A549 (cell line): Measurements from ENCODE around the gene ADI1. TPM values are rescaled to one million over a fixed set of nuclear protein-coding genes. Genes with fewer than 3 reads are reported as not detected.

Experiments
- ATAC-seq, 2 experiments: fragments of 200-7000 bp in 1 of 2; fragments of >200 bp in 1 of 2; cut with Nextera tagmentation in 1 of 2; cut with Tn5 transposase in 1 of 2; 3 replicates each; pipeline versions ENCODE4 v1.8.0 to v1.9.1; 2018 to 2020; ENCODE audit warnings: mild to moderate bottlenecking in 1 of 2, moderate library complexity in 1 of 2
- CTCF ChIA-PET: fragments of 300-600 bp; sonication (Branson Sonifier 250); formaldehyde crosslinking; extraction: SDS; loops from one replicate; lab custom pipeline; 2021; ENCODE audit warnings: antibody characterized with exemption, inconsistent platforms; lab: Yijun Ruan, JAX
- POLR2A ChIA-PET: fragments of 350-600 bp; formaldehyde crosslinking; extraction: SDS; loops from one replicate; lab custom pipeline; 2021; ENCODE audit warnings: antibody characterized with exemption, inconsistent platforms; lab: Yijun Ruan, JAX
- DNase-seq, 2 experiments: peaks; one replicate each; pipeline versions ENCODE4 v3.0.0 to v3.0.0-alpha.2; 2011 to 2016; ENCODE audit warnings: low read depth in 1 of 2, low spot score in 1 of 2
- FAIRE-seq: peaks from 2 replicates; lab custom pipeline; 2011; peaks lifted over from hg19 to GRCh38; lab: Jason Lieb, UNC
- H3K27ac ChIP-seq, 2 experiments: fragments of >200 bp; sonication (Bioruptor Twin); formaldehyde crosslinking; 3 replicates each; pipeline ENCODE4 v1.5.1; 2016 to 2017
- H3K4me1 ChIP-seq: fragments of >200 bp; sonication (Bioruptor Twin); formaldehyde crosslinking; 3 replicates; pipeline ENCODE4 v1.6.1; 2016
- H3K4me2 ChIP-seq: fragments of >200 bp; sonication (Bioruptor Twin); formaldehyde crosslinking; 3 replicates; pipeline ENCODE4 v1.6.1; 2016
- H3K4me3 ChIP-seq: fragments of >200 bp; sonication (Bioruptor Twin); formaldehyde crosslinking; 3 replicates; pipeline ENCODE4 v1.5.1; 2016
- H3K9me3 ChIP-seq: fragments of >200 bp; sonication (Bioruptor Twin); formaldehyde crosslinking; 3 replicates; pipeline ENCODE4 v1.6.1; 2016
- BHLHE40 ChIP-seq: IDR thresholded peaks from 2 replicates; pipeline ENCODE4 v1.6.1; 2012; ENCODE audit warnings: low read depth, low read length, inconsistent platforms
- E2F6 ChIP-seq: IDR thresholded peaks from 2 replicates; pipeline ENCODE4 v1.6.1; 2012; ENCODE audit warnings: low read depth, borderline replicate concordance
- EHF ChIP-seq: fragments of 250-450 bp; sonication (Bioruptor Pico); IDR thresholded peaks from 2 replicates; pipeline ENCODE4 v1.5.0; 2020; ENCODE audit warnings: mild to moderate bottlenecking
- EP300 ChIP-seq, 2 experiments: fragments of >200 bp; sonication (Bioruptor Twin); formaldehyde crosslinking; IDR thresholded peaks; 2 replicates in 1 of 2; 3 replicates in 1 of 2; pipeline ENCODE4 v1.6.1; 2016 to 2017
- FOSB ChIP-seq: fragments of 250-450 bp; sonication (Bioruptor Pico); IDR thresholded peaks from 2 replicates; pipeline ENCODE4 v1.5.0; 2020; ENCODE audit warnings: mild to moderate bottlenecking, moderate library complexity
- HDAC2 ChIP-seq: fragments of 200-600 bp; sonication (generic); IDR thresholded peaks from 2 replicates; pipeline ENCODE4 v1.6.1; 2016
- HEYL ChIP-seq: fragments of 250-450 bp; sonication (Bioruptor Pico); IDR thresholded peaks from 2 replicates; pipeline ENCODE4 v1.8.0; 2021; ENCODE audit warnings: mild to moderate bottlenecking, moderate library complexity
- HOXA7 ChIP-seq: fragments of 250-450 bp; sonication (Bioruptor Pico); IDR thresholded peaks from 2 replicates; pipeline ENCODE4 v1.5.0; 2020; ENCODE audit warnings: mild to moderate bottlenecking, moderate library complexity
- HOXB13 ChIP-seq: fragments of 250-450 bp; sonication (Bioruptor Pico); IDR thresholded peaks from 2 replicates; pipeline ENCODE4 v1.5.0; 2020; ENCODE audit warnings: low read depth, mild to moderate bottlenecking, moderate library complexity
- HOXB5 ChIP-seq: fragments of 250-450 bp; sonication (Bioruptor Pico); IDR thresholded peaks from 2 replicates; pipeline ENCODE4 v1.5.0; 2020; ENCODE audit warnings: mild to moderate bottlenecking, moderate library complexity
- JUN ChIP-seq, 2 experiments: fragments of >200 bp; sonication (Bioruptor Twin); formaldehyde crosslinking; IDR thresholded peaks; 2 replicates in 1 of 2; 3 replicates in 1 of 2; pipeline ENCODE4 v1.6.1; 2016 to 2017
- JUNB ChIP-seq: fragments of >200 bp; sonication (Bioruptor Twin); formaldehyde crosslinking; IDR thresholded peaks from 2 replicates; pipeline ENCODE4 v1.6.1; 2016
- MAFK ChIP-seq: fragments of 450-650 bp; IDR thresholded peaks from 2 replicates; pipeline ENCODE4 v1.6.1; 2014; ENCODE audit not compliant: partially characterized antibody
- MAX ChIP-seq: IDR thresholded peaks from 2 replicates; pipeline ENCODE4 v1.6.1; 2012
- MAZ ChIP-seq: fragments of 150-350 bp; IDR thresholded peaks from 2 replicates; pipeline ENCODE4 v1.6.1; 2014; ENCODE audit warnings: antibody characterized with exemption, low read depth, low read length, borderline replicate concordance
- MYC ChIP-seq: IDR thresholded peaks from 2 replicates; pipeline ENCODE4 v1.6.1; 2012; ENCODE audit warnings: mild to moderate bottlenecking, inconsistent platforms, low read length, improper control_type of control experiment, borderline replicate concordance
- PBX3 ChIP-seq: IDR thresholded peaks from 2 replicates; pipeline ENCODE4 v1.6.1; 2012
- PHF8 ChIP-seq: fragments of 200-600 bp; sonication (generic); IDR thresholded peaks from 2 replicates; pipeline ENCODE4 v1.6.1; 2016; ENCODE audit warnings: low read depth, mild to moderate bottlenecking, antibody characterized with exemption, moderate library complexity, borderline replicate concordance
- POLR2A ChIP-seq: IDR thresholded peaks from 2 replicates; pipeline ENCODE4 v1.6.1; 2012; ENCODE audit warnings: mild to moderate bottlenecking, low read length
- RCOR1 ChIP-seq: fragments of 150-350 bp; IDR thresholded peaks from 2 replicates; pipeline ENCODE4 v1.6.1; 2014; ENCODE audit warnings: antibody characterized with exemption, low read length, low read depth
- REST ChIP-seq: fragments of 200-600 bp; sonication (generic); IDR thresholded peaks from 2 replicates; pipeline ENCODE4 v1.6.1; 2016; ENCODE audit warnings: antibody characterized with exemption, mild to moderate bottlenecking, moderate library complexity
- RFX5 ChIP-seq: fragments of 450-650 bp; IDR thresholded peaks from 2 replicates; pipeline ENCODE4 v1.7.1; 2014; ENCODE audit warnings: antibody characterized with exemption, mild to moderate bottlenecking, moderate library complexity
- RNF2 ChIP-seq: fragments of 200-600 bp; sonication (generic); IDR thresholded peaks from 2 replicates; pipeline ENCODE4 v1.6.1; 2016; ENCODE audit warnings: low read depth, mild to moderate bottlenecking, antibody characterized with exemption, moderate library complexity, borderline replicate concordance
- SMC3 ChIP-seq: fragments of >200 bp; sonication (Bioruptor Twin); formaldehyde crosslinking; IDR thresholded peaks from 3 replicates; pipeline ENCODE4 v1.6.1; 2018; ENCODE audit warnings: inconsistent platforms
- USF2 ChIP-seq: fragments of 450-650 bp; IDR thresholded peaks from 2 replicates; pipeline ENCODE4 v1.6.1; 2014; ENCODE audit warnings: antibody characterized with exemption
- ZC3H11A ChIP-seq: fragments of 450-650 bp; IDR thresholded peaks from 2 replicates; pipeline ENCODE4 v1.6.1; 2014; ENCODE audit warnings: antibody characterized with exemption, mild to moderate bottlenecking
- ZFP36 ChIP-seq: fragments of 450-650 bp; IDR thresholded peaks from 2 replicates; pipeline ENCODE4 v1.6.1; 2014; ENCODE audit warnings: borderline replicate concordance; ENCODE audit not compliant: partially characterized antibody
- ZSCAN20 ChIP-seq: fragments of 250-450 bp; sonication (Bioruptor Pico); IDR thresholded peaks from 2 replicates; pipeline ENCODE4 v1.8.0; 2022; ENCODE audit warnings: mild to moderate bottlenecking, moderate library complexity
- WGBS: methylation state at CpG from one replicate; pipeline ENCODE4 v1.1.6; 2017; ENCODE audit errors: missing lambda C conversion rate; 5-methylcytosine and 5-hydroxymethylcytosine counted together
- polyA plus RNA-seq, 4 experiments: library from polyadenylated mRNA; depleted of rRNA in 3 of 4; stranded (reverse); fragments of >200 nt; fragmentation: RNase III in 1 of 4; extraction: RNeasy Plus Mini Kit Qiagen cat#74134 plus additional on column Dnase treatment in 1 of 4; gene quantifications; 2 replicates in 3 of 4; 3 replicates in 1 of 4; pipeline ENCODE4 v1.2.3, GENCODE V29; 2011 to 2017

The ADI1 gene
- polyA plus RNA-seq, 2 of the 4 experiments (the other 2 are of a cell fraction), result 47.9 to 84.6 TPM

GRCh38 chr2:3475771-3476170, 43.6 kb downstream of the ADI1 start:
- DNase-seq, result no peak
- H3K4me2 ChIP-seq, result no peak overlapping the region
- no peak overlapping the region for H3K4me3 ChIP-seq
- H3K4me1 ChIP-seq, result no peaks in the 10 kb centered on the region
- no peaks in the 10 kb centered on the region for H3K9me3 ChIP-seq
- no peak for TF ChIP-seq FOSB (CRISPR knock-in tag)
- no peak for TF ChIP-seq ZC3H11A
- TF ChIP-seq EHF, result no peak
- TF ChIP-seq RNF2, result no peak
- no peak for TF ChIP-seq ZFP36
- TF ChIP-seq HDAC2, result no peak
- TF ChIP-seq PHF8, result no peak
- no peak for TF ChIP-seq PBX3
- no peak for TF ChIP-seq USF2
- no peak for TF ChIP-seq BHLHE40
- no peak for TF ChIP-seq JUNB
- TF ChIP-seq RCOR1, result no peak
- TF ChIP-seq POLR2A, result no peak
- no peak for TF ChIP-seq EP300 (IDR thresholded peaks at IDR 0.05)
- TF ChIP-seq, all 56 proteins: peak for 0
- FAIRE-seq (no peak), ATAC-seq (no peak)
- POLR2A ChIA-PET, result no interaction called here
- no peak overlapping the region for H3K27ac ChIP-seq
- CTCF ChIA-PET, result no interaction called here
- WGBS, result 94% methylated on average over 28 of the region's 28 CpGs

GRCh38 chr2:3472966-3473365, 46.4 kb downstream of the ADI1 start:
- FAIRE-seq (no peak), ATAC-seq (no peak), DNase-seq (no peak)
- Histone ChIP-seq H3K27ac (no peak overlapping the region), H3K4me3 (no peak overlapping the region), H3K4me2 (no peak overlapping the region), H3K4me1 (no peaks in the 10 kb centered on the region), H3K9me3 (no peaks in the 10 kb centered on the region)
- ChIA-PET POLR2A (no interaction called here), CTCF (interaction anchor here (1.0 to 3.3 kb wide), 5 partner anchors 10 to 49 kb away, joined by 3 to 25 read pairs (median 6); no protein-coding TSS in a partner anchor)
- TF ChIP-seq EP300 (IDR thresholded peaks at IDR 0.05) (no peak), HOXB5 (CRISPR knock-in tag) (no peak), RFX5 (no peak), MAFK (no peak)
- WGBS, result 92% methylated on average over 10 of the region's 10 CpGs

- WGBS, result 89% methylated on average over 10 of the region's 10 CpGs
- DNase-seq (no peak), FAIRE-seq (no peak), ATAC-seq (no peak)
- H3K4me1 ChIP-seq, result no peaks in the 10 kb centered on the region
- ChIA-PET CTCF (interaction anchor here (1.1 to 3.3 kb wide), 3 partner anchors 10 to 48 kb away, joined by 4 to 25 read pairs (median 8); no protein-coding TSS in a partner anchor), POLR2A (no interaction called here)
- H3K27ac ChIP-seq, result no peak overlapping the region
- TF ChIP-seq ZSCAN20 (CRISPR knock-in tag), result no peak
- TF ChIP-seq MAZ, result no peak
- TF ChIP-seq E2F6, result no peak
- TF ChIP-seq HOXB13 (CRISPR knock-in tag), result no peak
- TF ChIP-seq MYC, result no peak
- no peak for TF ChIP-seq SMC3
- TF ChIP-seq POLR2A, result no peak; the same call in 1 of the 2 replicates
- no peak for TF ChIP-seq MAX
- no peak for TF ChIP-seq REST
- TF ChIP-seq MAFK, result no peak
- TF ChIP-seq RCOR1, result no peak
- TF ChIP-seq HEYL (CRISPR knock-in tag), result no peak
- TF ChIP-seq RNF2, result no peak
- TF ChIP-seq JUN (IDR thresholded peaks at IDR 0.05), result no peak
- TF ChIP-seq JUNB, result no peak
- TF ChIP-seq HOXA7 (CRISPR knock-in tag), result no peak
- no peak for TF ChIP-seq ZC3H11A
- no peak for TF ChIP-seq HDAC2
- no peak overlapping the region for H3K4me3 ChIP-seq
- no peak overlapping the region for H3K4me2 ChIP-seq
- H3K9me3 ChIP-seq, result no peaks in the 10 kb centered on the region
Measured at GRCh38 chr2:3472296-3472695, 47.0 kb downstream of the ADI1 start.
